SHP77 treated with DMSO at 0.1 percent for 48 hours (cell line): ENCODE results near the gene DLEU7.

Experiments used
- DNase-seq: peaks from one replicate; lab custom pipeline; 2025; lab: John Stamatoyannopoulos, UW

The DLEU7 gene

GRCh38 chr13:50793026-50793425 lies 50.5 kb downstream of the DLEU7 start:
- no peak for DNase-seq

- no peak for DNase-seq
These were observed 54.8 kb downstream of the DLEU7 start for GRCh38 chr13:50788551-50789210.

- DNase-seq: no peak
These were observed 55.9 kb downstream of the DLEU7 start for GRCh38 chr13:50787316-50788195.

- no peak for DNase-seq
These were observed 59.7 kb downstream of the DLEU7 start for GRCh38 chr13:50783717-50784290.

- DNase-seq: no peak
These were observed 60.4 kb downstream of the DLEU7 start for GRCh38 chr13:50783066-50783465.

GRCh38 chr13:50780201-50781015 lies 63.1 kb downstream of the DLEU7 start:
- no peak for DNase-seq

GRCh38 chr13:50779443-50780200 lies 63.9 kb downstream of the DLEU7 start:
- DNase-seq: no peak
